HG03196 (cell line): ENCODE results near the gene ANKRD45.
"Not testable (repeated sequence)": the region's sequence is repeated elsewhere in the genome, so short reads cannot be mapped to it uniquely, and the experiment has no call there.

Source experiments
- ATAC-seq: cut with Tn5 transposase; IDR thresholded peaks from one replicate; pipeline ENCODE4 v1.9.1; 2021; ENCODE audit not compliant: unreplicated experiment

Gene ANKRD45

DNA sequence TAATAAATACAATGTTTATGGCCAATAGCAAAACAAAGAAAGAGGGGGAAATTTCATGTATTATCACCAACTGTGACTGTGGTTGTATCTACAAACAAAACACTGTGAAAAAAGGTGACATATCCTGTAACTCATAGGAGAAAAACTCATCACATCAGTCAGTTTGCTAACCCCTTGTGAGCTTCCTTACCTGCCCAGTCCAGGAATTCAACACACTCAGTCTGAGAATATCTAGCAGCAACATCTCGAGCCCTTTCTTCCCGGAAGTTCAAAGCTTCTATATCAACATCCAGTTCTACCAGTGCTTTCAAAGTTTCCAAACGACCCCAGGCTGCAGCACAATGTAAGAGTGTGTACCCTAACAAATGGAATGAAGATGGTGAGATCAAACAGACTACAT is 23.0 kb downstream of the ANKRD45 start:
- ATAC-seq = no peak

DNA sequence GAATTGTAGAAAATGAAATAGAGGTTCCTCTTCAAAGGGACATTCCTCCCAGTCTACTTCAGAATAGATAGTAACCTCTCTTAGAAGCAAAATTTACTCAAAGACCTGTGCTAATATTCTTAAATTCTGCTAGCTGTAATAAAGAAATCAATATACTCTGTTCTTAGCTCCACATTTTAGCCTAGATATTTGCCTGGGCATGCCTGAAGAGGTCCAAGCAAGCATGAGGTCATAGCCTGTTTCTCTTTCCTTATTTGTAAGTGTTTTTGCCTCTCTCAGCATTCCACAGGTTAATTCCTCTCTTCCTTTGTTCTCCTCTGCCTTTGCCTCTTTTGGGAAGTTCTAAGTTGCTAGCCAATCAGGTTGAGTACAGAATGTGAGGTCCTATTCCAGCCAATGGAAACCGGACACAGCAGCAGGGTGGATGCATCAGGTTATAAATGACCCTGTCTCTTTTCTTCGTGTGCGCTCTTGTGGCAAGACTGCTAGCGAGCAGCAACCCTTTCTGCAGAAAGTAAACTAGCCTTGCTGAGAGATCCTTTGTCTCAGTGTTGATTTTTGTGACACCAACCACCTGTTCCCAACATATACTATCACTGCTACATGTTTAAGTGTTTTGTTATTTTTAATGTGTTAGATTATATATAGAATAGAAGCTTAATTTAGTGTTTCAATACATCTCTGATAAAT is 27.1 kb downstream of the ANKRD45 start:
- ATAC-seq = not testable (repeated sequence)

DNA sequence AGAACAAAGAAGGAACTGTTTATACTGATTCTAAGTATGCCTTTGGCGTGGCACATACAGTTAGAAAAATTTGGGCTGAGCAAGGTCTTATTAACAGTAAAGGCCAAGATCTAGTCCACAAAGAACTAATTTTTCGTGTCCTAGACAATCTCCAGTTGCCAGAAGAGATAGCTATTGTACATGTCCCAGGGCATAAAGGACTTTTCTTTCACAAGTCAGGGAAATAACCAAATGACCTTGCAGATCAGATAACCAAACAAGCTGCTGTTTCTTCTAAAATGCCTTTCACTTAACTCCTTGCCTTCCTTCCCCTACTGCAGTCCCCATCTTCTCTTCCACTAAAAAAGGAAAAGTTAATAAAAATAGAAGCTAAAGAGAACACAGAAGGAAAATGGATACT is 30.5 kb downstream of the ANKRD45 start:
- no peak for ATAC-seq

- ATAC-seq = no peak
Observed at GRCh38 chr1:173638043-173639021, 31.3 kb downstream of the ANKRD45 start.

DNA sequence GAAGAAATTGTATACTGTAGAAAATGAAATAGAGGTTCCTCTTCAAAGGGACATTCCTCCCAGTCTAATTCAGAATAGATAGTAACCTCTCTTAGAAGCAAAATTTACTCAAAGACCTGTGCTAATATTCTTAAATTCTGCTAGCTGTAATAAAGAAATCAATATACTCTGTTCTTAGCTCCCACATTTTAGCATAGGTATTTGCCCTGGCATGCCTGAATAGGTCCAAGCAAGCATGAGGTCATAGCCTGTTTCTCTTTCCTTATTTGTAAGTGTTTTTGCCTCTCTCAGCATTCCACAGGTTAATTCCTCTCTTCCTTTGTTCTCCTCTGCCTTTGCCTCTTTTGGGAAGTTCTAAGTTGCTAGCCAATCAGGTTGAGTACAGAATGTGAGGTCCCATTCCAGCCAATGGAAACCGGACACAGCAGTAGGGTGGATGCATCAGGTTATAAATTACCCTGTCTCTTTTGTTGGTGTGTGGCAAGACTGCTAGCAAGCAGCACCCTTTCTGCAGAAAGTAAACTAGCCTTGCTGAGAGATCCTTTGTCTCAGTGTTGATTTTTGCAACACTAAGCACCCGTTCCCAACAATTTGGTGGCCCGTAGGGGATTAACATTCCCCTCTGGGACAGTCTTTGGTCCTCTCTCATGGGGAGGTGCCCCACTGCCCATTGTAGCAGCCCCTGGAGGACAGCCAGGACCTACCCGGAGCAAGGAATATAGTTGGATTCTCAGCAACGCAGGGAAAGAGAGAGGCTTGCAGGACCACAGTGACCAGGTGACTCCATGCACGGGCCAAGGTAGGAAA is 32.2 kb downstream of the ANKRD45 start:
- not testable (repeated sequence) for ATAC-seq

DNA sequence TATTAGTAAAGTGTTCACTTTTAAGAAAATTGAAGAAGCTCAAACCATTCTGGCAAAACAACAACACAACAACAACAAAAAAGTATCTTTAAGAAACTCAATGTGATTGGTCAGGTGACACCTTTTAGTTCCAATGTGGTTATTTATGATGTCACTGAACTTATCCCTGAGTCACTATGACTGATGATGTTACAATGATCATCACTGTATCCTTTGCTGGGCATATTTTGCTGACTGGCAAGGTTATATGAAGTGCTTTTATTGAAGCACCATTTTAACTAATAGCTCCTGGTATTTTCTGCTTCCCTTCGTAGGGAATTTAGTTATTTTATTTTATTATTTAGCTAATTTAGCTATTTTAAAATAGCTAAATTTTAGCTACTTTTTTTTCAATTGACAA is 34.5 kb downstream of the ANKRD45 start, which contains the start of gene TEX50:
Gene TEX50 (plus strand): TSS at position 223 of the 400 bp plus-strand sequence. CDS start 184 bp downstream, outside the sequence.
- no peak for ATAC-seq

- ATAC-seq = no peak
Observed at GRCh38 chr1:173628888-173629287, 40.8 kb downstream of the ANKRD45 start.

DNA sequence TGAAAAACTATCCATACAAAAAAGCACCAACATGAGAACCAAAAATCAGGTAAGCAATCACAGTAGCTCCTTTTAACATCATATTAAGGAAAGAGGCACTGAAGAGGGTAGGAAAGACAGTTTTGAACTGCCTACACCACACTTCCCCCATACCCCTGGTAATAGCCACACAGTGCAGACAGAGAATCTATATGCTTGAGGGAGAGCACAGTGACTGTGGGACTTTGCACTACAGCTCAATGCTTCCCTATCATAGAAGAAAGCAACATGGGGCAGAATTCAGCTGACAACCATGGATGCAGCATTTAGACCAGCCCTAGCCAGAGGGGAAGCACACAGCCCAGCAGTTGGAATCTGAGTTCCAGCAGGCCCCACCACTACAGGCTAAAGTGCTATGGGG is 42.4 kb downstream of the ANKRD45 start:
- no peak for ATAC-seq

DNA sequence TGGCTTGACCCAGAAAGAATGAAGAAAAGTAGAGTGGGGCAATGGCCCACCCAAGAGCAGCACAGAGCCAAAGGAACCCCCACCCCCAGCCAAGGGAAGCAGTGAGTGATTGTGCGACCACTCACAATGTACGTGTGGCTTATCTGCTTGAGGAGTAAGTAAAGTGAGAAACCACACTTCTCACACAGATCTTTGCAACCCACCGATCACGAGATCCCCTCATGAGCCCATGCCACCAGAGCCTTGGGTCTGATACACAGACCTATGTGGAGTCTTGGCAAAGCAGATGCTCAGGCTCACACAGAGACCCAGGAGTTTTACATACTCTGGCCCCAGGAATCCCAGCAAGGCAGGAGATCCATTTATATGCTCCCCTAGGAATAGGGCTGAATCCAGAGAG is 52.8 kb downstream of the ANKRD45 start:
- ATAC-seq = no peak

DNA sequence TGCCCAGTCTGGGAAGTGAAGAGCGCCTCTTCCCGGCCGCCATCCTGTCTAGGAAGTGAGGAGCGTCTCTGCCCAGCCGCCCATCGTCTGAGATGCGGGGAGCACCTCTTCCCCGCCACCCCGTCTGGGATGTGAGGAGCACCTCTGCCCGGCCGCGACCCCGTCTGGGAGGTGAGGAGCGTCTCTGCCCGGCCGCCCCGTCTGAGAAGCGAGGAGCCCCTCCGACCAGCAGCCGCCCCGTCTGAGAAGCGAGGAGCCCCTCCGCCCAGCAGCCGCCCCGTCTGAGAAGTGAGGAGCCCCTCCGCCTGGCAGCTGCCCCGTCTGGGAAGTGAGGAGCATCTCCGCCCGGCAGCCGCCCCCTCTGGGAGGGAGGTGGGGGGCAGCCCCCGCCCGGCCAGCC is 56.6 kb downstream of the ANKRD45 start:
- ATAC-seq = not testable (repeated sequence)

GRCh38 chr1:173608503-173609216 is 61.0 kb downstream of the ANKRD45 start:
- no peak for ATAC-seq

GRCh38 chr1:173603056-173603591 is 66.5 kb downstream of the ANKRD45 start, which contains the start of gene SLC9C2:
Gene SLC9C2 (minus strand): TSS chr1:173603072. CDS start chr1:173601776, 1,296 bp downstream.
- no peak for ATAC-seq

DNA sequence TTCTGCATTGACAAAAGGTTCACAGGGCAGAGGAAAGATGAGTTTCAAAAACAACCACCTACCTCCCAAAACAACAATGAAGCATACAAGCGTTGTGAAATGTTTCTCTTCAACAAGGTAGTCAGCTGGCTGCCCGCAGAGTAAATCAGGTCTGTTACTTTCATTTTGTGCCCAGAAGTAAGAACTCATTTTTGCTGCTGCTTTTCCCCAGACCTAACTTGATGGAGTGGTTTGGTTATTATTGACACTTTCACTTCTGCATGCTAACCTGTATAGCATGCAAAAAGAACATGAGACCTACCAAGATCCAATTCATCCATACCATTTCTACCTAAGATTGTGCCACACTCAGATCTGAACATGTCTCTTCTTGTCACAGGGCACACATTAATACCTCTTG is 68.1 kb downstream of the ANKRD45 start:
- ATAC-seq = no peak

- ATAC-seq = no peak
Observed at GRCh38 chr1:173596097-173596825, 73.4 kb downstream of the ANKRD45 start.

DNA sequence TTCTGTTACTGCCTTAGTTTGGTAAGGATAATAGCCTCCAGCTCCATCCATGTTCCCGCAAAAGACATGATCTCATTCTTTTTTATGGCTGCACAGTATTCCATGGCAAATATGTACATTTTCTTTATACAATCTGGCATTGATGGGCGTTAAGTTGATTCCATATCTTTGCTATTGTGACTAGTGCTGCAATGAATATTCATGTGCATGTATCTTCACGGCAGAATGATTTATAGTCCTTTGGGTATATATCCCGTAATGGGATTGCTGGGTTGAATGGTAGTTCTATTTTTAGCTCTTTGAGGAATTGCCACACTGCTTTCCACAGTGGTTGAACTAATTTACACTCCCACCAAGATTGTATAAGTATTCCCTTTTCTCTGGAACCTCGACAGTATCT is 78.5 kb downstream of the ANKRD45 start:
- ATAC-seq = not testable (repeated sequence)

DNA sequence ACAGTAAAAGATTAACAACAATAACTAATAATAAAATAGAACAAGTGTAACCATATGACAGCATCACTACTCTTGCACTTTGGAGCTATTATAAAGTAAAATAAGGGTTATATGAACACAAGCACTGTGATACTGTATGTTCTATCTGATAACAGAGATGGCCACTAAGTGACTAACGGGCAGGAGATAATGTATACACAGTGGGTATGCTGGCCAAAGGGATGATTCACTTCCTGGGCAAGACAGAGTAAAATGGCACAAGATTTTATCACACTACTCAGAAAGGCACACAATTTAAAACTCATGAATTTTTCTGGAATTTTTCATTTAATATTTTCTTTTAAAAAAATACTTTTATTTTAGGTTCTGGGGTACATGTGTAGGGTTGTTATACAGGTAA is 79.1 kb downstream of the ANKRD45 start:
- no peak for ATAC-seq

DNA sequence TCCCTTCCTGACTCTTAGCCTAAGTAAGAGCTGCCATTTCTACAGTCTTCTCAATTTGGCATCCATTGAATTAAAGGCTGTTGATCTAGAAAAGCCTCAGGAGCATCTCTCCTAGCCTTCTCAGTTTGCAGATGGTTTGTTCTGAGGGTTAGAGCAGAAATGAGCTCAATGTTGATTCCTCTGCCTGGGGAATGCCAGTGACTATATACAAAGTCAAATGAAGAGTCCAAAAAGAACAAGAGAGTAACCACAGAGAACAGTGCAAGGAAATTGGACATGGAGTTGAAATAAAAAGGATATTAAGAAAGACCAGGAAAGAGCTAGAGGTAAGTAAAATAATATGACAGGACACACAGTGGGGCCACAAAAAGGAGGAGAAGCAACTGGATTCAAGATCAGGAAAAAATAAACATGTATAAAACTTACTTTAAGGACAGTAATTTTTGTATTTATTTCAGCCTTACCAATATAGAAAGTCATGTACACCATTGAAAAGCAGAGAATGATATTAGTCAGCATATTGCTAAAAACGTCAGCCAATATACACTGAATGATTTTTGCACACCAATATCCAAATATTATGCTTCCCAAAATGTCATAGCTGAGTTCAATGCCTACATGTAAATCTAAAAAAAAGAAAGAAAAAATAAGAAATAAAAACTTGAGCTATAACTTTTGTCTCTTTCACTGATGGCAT is 88.1 kb downstream of the ANKRD45 start:
- ATAC-seq = no peak

DNA sequence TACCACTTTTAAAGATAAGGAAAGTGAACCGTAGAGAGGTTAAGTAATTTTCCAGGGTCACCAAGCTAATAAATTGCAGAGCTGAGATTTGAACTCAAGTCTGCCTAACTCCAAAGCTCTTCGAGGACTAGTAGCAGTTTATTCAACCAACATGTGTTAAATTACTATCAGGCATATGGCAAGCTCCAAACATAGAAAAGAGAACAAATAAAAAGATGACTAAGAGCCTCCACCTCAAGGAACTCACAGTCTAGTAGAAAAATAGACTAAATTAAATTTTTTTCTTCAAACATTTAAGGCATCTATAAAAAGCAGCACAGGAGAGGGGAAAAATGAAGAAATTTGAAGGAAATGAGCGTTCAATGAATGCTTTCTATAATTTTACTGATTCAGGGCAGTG is 89.0 kb downstream of the ANKRD45 start:
- no peak for ATAC-seq

DNA sequence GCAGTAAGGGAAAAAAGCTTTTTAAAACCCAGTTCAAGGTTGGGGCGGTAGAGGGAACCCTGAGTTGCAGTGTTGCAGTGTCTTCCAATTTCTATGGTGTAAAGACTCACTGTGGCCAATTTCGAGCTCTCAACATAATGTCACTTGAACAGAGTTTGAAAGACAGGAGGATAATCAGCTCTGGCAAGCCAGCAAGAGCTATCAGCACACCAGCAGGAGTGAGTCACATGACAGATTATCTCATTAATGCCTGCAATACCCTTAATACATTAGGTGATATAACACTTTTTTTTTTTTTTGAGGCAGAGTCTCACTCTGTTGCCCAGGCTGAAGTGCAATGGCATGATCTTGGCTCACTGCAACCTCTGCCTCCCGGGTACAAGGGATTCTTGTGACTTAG is 89.6 kb downstream of the ANKRD45 start:
- no peak for ATAC-seq
